GM23338 (cell line): ENCODE results near the gene TIMM17A. TPM values are rescaled to one million over a fixed set of nuclear protein-coding genes. Genes with fewer than 3 reads are reported as not detected.

Experiments used
- ATAC-seq: fragments of 200-7000 bp; cut with Tn5 transposase; 3 replicates; pipeline ENCODE4 v1.9.1; 2020
- DNase-seq: peaks from one replicate; pipeline ENCODE4 v3.0.0-alpha.2; 2015; ENCODE audit warnings: low spot score
- H2AFZ ChIP-seq: fragments of 200-600 bp; sonication (generic); 2 replicates; pipeline ENCODE4 v1.8.0; 2016; ENCODE audit warnings: antibody characterized with exemption, mild to moderate bottlenecking, moderate library complexity
- H3F3A ChIP-seq: fragments of 200-600 bp; sonication (generic); replicated peaks from 2 replicates; pipeline ENCODE4 v1.8.0; 2017; ENCODE audit warnings: antibody characterized with exemption, mixed run types, low read depth
- H3K27ac ChIP-seq: fragments of 200-600 bp; sonication (generic); 2 replicates; pipeline ENCODE4 v1.6.1; 2016; ENCODE audit warnings: low read depth
- H3K27me3 ChIP-seq: fragments of 200-600 bp; sonication (generic); 2 replicates; pipeline ENCODE4 v1.8.0; 2016; ENCODE audit warnings: mild to moderate bottlenecking, mixed run types, moderate library complexity; ENCODE audit not compliant: insufficient read depth
- H3K36me3 ChIP-seq: fragments of 200-600 bp; sonication (generic); 2 replicates; pipeline ENCODE4 v1.8.0; 2016; ENCODE audit warnings: mild to moderate bottlenecking; ENCODE audit not compliant: insufficient read depth
- H3K4me1 ChIP-seq: fragments of 200-600 bp; sonication (generic); 2 replicates; pipeline ENCODE4 v1.8.0; 2016; ENCODE audit warnings: mild to moderate bottlenecking, moderate library complexity; ENCODE audit not compliant: insufficient read depth
- H3K4me2 ChIP-seq: fragments of 200-600 bp; sonication (generic); 2 replicates; pipeline ENCODE4 v1.7.1; 2017; ENCODE audit warnings: mixed run types
- H3K4me3 ChIP-seq: fragments of 200-600 bp; sonication (generic); 2 replicates; pipeline ENCODE4 v1.6.1; 2016; ENCODE audit warnings: mixed run types
- H3K79me2 ChIP-seq: fragments of 200-600 bp; sonication (generic); replicated peaks from 2 replicates; pipeline ENCODE4 v1.8.0; 2017; ENCODE audit warnings: mild to moderate bottlenecking; ENCODE audit not compliant: insufficient read depth
- H3K9me2 ChIP-seq: fragments of 200-600 bp; sonication (generic); 2 replicates; pipeline ENCODE4 v1.8.0; 2017; ENCODE audit not compliant: insufficient read depth
- H4K20me1 ChIP-seq: fragments of 200-600 bp; sonication (generic); replicated peaks from 2 replicates; pipeline ENCODE4 v1.8.0; 2017; ENCODE audit warnings: mild to moderate bottlenecking; ENCODE audit not compliant: insufficient read depth
- H3K27ac Mint-ChIP-seq: 2 replicates; pipeline ENCODE4 v1.8.0; 2020; ENCODE audit warnings: inconsistent platforms, mild to moderate bottlenecking, moderate library complexity, mixed read lengths
- H3K27me3 Mint-ChIP-seq: 3 replicates; pipeline ENCODE4 v1.8.0; 2022; ENCODE audit warnings: low read depth, mild to moderate bottlenecking, moderate library complexity, mixed read lengths, inconsistent platforms; ENCODE audit not compliant: insufficient read depth, poor library complexity
- H3K36me3 Mint-ChIP-seq: 3 replicates; pipeline ENCODE4 v1.8.0; 2021; ENCODE audit warnings: low read depth, mild to moderate bottlenecking, inconsistent platforms, moderate library complexity, mixed read lengths
- H3K4me1 Mint-ChIP-seq: 3 replicates; pipeline ENCODE4 v1.8.0; 2020; ENCODE audit warnings: mild to moderate bottlenecking, inconsistent platforms, mixed read lengths
- H3K4me3 Mint-ChIP-seq: 3 replicates; pipeline ENCODE4 v1.8.0; 2021; ENCODE audit warnings: moderate library complexity, mild to moderate bottlenecking, inconsistent platforms, mixed read lengths
- H3K9me3 Mint-ChIP-seq: 3 replicates; pipeline ENCODE4 v1.8.0; 2020; ENCODE audit warnings: moderate library complexity, mild to moderate bottlenecking, inconsistent platforms, mixed read lengths
- CREB1 ChIP-seq: fragments of 250-450 bp; sonication (Bioruptor Pico); IDR thresholded peaks from 2 replicates; pipeline ENCODE4 v1.5.0; 2020; ENCODE audit warnings: low read depth, mild to moderate bottlenecking, moderate library complexity
- CTCF ChIP-seq, 2 experiments: fragments of 200-600 bp in 1 of 2; sonication (generic) in 1 of 2; conservative IDR thresholded peaks; 2 replicates each; pipeline versions ENCODE4 v1.5.1 to v1.6.1; 2016 to 2017; ENCODE audit warnings: antibody characterized with exemption in 2 of 2, low read depth in 2 of 2, mild to moderate bottlenecking in 2 of 2, moderate library complexity in 1 of 2
- ETS1 ChIP-seq: IDR thresholded peaks from 2 replicates; pipeline ENCODE4 v1.6.1; 2016; ENCODE audit warnings: antibody characterized with exemption
- EZH2 ChIP-seq: fragments of 200-600 bp; sonication (generic); IDR thresholded peaks from one replicate; pipeline ENCODE4 v1.8.0; 2017; ENCODE audit warnings: antibody characterized with exemption, mild to moderate bottlenecking, low read depth; ENCODE audit not compliant: unreplicated experiment
- JUNB ChIP-seq: IDR thresholded peaks from one replicate; pipeline ENCODE4 v1.6.1; 2016; ENCODE audit warnings: antibody characterized with exemption; ENCODE audit not compliant: unreplicated experiment
- POLR2AphosphoS5 ChIP-seq: IDR thresholded peaks from 2 replicates; pipeline ENCODE4 v1.6.1; 2016; ENCODE audit warnings: antibody characterized with exemption, low read depth
- ZNF331 ChIP-seq: fragments of 250-450 bp; sonication (Bioruptor Pico); IDR thresholded peaks from 2 replicates; pipeline ENCODE4 v1.5.0; 2020; ENCODE audit warnings: low read depth, mild to moderate bottlenecking, moderate library complexity
- polyA plus RNA-seq: library from polyadenylated mRNA; unstranded; fragments of >200 nt; fragmentation: Nextera tagmentation; extraction: Ambion mirVana; gene quantifications from 2 replicates; pipeline ENCODE4 v1.2.1, GENCODE V29; 2016
- total RNA-seq: library from RNA; depleted of rRNA; stranded (reverse); fragments of >200 nt; shearing (Covaris generic); gene quantifications from 2 replicates; pipeline ENCODE4 v1.2.3, GENCODE V29; 2014
- TF ChIP-seq, protein P1 (sequence below): IDR thresholded peaks from one replicate; pipeline ENCODE4 v1.6.1; 2018; ENCODE audit warnings: antibody characterized with exemption; ENCODE audit not compliant: unreplicated experiment
- TF ChIP-seq, protein P2 (sequence below): fragments of 250-450 bp; sonication (Bioruptor Pico); IDR thresholded peaks from 2 replicates; pipeline ENCODE4 v1.5.0; 2020; ENCODE audit warnings: mild to moderate bottlenecking, moderate library complexity

The TIMM17A gene
- total and polyA plus RNA-seq, 2 experiments from 2014 or later = 38.5 to 60.0 TPM

- H3K9me3 Mint-ChIP-seq = no peaks in the 10 kb centered on the region
- Histone ChIP-seq H4K20me1 (no peaks in the 10 kb centered on the region), H3F3A (peaks cover 10% of the 10 kb centered on the region; the same call in 1 of the 2 replicates), H3K27me3 (no peaks in the 10 kb centered on the region), H2AFZ (no peak overlapping the region), H3K27ac (no peak overlapping the region), H3K4me3 (no peak overlapping the region), H3K4me1 (peaks cover 28% of the 10 kb centered on the region), H3K36me3 (no peaks in the 10 kb centered on the region), H3K79me2 (peaks cover 5% of the 10 kb centered on the region), H3K9me2 (no peaks in the 10 kb centered on the region), H3K4me2 (no peak overlapping the region)
- DNase-seq = no peak
- no peak for ATAC-seq
- H3K4me1 Mint-ChIP-seq = peaks cover 40% of the 10 kb centered on the region
- H3K36me3 Mint-ChIP-seq = peaks cover 19% of the 10 kb centered on the region; the same call in 2 of the 3 replicates
- peaks cover 11% of the 10 kb centered on the region for H3K27me3 Mint-ChIP-seq
- H3K27ac Mint-ChIP-seq = no peak overlapping the region
- no peak for TF ChIP-seq JUNB
- TF ChIP-seq CTCF (conservative IDR thresholded peaks at IDR 0.05; ENCODE audit: low read depth in 2 of 2) = no peak
- TF ChIP-seq ZNF331 = no peak
- no peak for TF ChIP-seq CREB1
- TF ChIP-seq EZH2 = no peak
- no peak for TF ChIP-seq ETS1
- TF ChIP-seq, protein P1, sequence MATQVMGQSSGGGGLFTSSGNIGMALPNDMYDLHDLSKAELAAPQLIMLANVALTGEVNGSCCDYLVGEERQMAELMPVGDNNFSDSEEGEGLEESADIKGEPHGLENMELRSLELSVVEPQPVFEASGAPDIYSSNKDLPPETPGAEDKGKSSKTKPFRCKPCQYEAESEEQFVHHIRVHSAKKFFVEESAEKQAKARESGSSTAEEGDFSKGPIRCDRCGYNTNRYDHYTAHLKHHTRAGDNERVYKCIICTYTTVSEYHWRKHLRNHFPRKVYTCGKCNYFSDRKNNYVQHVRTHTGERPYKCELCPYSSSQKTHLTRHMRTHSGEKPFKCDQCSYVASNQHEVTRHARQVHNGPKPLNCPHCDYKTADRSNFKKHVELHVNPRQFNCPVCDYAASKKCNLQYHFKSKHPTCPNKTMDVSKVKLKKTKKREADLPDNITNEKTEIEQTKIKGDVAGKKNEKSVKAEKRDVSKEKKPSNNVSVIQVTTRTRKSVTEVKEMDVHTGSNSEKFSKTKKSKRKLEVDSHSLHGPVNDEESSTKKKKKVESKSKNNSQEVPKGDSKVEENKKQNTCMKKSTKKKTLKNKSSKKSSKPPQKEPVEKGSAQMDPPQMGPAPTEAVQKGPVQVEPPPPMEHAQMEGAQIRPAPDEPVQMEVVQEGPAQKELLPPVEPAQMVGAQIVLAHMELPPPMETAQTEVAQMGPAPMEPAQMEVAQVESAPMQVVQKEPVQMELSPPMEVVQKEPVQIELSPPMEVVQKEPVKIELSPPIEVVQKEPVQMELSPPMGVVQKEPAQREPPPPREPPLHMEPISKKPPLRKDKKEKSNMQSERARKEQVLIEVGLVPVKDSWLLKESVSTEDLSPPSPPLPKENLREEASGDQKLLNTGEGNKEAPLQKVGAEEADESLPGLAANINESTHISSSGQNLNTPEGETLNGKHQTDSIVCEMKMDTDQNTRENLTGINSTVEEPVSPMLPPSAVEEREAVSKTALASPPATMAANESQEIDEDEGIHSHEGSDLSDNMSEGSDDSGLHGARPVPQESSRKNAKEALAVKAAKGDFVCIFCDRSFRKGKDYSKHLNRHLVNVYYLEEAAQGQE = no peak
- TF ChIP-seq POLR2AphosphoS5 = no peak
- TF ChIP-seq, protein P2, sequence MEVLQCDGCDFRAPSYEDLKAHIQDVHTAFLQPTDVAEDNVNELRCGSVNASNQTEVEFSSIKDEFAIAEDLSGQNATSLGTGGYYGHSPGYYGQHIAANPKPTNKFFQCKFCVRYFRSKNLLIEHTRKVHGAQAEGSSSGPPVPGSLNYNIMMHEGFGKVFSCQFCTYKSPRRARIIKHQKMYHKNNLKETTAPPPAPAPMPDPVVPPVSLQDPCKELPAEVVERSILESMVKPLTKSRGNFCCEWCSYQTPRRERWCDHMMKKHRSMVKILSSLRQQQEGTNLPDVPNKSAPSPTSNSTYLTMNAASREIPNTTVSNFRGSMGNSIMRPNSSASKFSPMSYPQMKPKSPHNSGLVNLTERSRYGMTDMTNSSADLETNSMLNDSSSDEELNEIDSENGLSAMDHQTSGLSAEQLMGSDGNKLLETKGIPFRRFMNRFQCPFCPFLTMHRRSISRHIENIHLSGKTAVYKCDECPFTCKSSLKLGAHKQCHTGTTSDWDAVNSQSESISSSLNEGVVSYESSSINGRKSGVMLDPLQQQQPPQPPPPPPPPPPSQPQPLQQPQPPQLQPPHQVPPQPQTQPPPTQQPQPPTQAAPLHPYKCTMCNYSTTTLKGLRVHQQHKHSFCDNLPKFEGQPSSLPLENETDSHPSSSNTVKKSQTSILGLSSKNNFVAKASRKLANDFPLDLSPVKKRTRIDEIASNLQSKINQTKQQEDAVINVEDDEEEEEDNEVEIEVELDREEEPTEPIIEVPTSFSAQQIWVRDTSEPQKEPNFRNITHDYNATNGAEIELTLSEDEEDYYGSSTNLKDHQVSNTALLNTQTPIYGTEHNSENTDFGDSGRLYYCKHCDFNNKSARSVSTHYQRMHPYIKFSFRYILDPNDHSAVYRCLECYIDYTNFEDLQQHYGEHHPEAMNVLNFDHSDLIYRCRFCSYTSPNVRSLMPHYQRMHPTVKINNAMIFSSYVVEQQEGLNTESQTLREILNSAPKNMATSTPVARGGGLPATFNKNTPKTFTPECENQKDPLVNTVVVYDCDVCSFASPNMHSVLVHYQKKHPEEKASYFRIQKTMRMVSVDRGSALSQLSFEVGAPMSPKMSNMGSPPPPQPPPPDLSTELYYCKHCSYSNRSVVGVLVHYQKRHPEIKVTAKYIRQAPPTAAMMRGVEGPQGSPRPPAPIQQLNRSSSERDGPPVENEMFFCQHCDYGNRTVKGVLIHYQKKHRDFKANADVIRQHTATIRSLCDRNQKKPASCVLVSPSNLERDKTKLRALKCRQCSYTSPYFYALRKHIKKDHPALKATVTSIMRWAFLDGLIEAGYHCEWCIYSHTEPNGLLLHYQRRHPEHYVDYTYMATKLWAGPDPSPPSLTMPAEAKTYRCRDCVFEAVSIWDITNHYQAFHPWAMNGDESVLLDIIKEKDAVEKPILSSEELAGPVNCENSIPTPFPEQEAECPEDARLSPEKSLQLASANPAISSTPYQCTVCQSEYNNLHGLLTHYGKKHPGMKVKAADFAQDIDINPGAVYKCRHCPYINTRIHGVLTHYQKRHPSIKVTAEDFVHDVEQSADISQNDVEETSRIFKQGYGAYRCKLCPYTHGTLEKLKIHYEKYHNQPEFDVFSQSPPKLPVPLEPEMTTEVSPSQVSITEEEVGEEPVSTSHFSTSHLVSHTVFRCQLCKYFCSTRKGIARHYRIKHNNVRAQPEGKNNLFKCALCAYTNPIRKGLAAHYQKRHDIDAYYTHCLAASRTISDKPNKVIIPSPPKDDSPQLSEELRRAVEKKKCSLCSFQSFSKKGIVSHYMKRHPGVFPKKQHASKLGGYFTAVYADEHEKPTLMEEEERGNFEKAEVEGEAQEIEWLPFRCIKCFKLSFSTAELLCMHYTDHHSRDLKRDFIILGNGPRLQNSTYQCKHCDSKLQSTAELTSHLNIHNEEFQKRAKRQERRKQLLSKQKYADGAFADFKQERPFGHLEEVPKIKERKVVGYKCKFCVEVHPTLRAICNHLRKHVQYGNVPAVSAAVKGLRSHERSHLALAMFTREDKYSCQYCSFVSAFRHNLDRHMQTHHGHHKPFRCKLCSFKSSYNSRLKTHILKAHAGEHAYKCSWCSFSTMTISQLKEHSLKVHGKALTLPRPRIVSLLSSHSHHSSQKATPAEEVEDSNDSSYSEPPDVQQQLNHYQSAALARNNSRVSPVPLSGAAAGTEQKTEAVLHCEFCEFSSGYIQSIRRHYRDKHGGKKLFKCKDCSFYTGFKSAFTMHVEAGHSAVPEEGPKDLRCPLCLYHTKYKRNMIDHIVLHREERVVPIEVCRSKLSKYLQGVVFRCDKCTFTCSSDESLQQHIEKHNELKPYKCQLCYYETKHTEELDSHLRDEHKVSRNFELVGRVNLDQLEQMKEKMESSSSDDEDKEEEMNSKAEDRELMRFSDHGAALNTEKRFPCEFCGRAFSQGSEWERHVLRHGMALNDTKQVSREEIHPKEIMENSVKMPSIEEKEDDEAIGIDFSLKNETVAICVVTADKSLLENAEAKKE (CRISPR knock-in tag) = no peak
- H3K4me3 Mint-ChIP-seq = no peak overlapping the region
Measured at GRCh38 chr1:202013603-202014002, 58.3 kb downstream of the TIMM17A start.
